Neural crest cell (in vitro differentiated cells): Measurements from ENCODE around the gene OTUB2. TPM values are rescaled to one million over a fixed set of nuclear protein-coding genes. Genes with fewer than 3 reads are reported as not detected.

Experiments used
- DNase-seq: peaks from one replicate; pipeline ENCODE4 v3.0.0; 2021; ENCODE audit warnings: low read depth, mixed read lengths, low spot score
- H3K27ac Mint-ChIP-seq: one replicate; pipeline ENCODE4 v1.8.0; 2021; ENCODE audit warnings: mild to moderate bottlenecking, mixed read lengths; ENCODE audit not compliant: unreplicated experiment
- H3K27me3 Mint-ChIP-seq: 2 replicates; pipeline ENCODE4 v1.8.0; 2021; ENCODE audit warnings: low read depth, mild to moderate bottlenecking, mixed read lengths
- H3K36me3 Mint-ChIP-seq: 2 replicates; pipeline ENCODE4 v1.8.0; 2021; ENCODE audit warnings: low read depth, mild to moderate bottlenecking, mixed read lengths
- H3K4me1 Mint-ChIP-seq: 2 replicates; pipeline ENCODE4 v1.8.0; 2021; ENCODE audit warnings: mixed read lengths
- H3K4me3 Mint-ChIP-seq: one replicate; pipeline ENCODE4 v1.8.0; 2021; ENCODE audit warnings: mild to moderate bottlenecking, mixed read lengths
- H3K9me3 Mint-ChIP-seq: 2 replicates; pipeline ENCODE4 v1.8.0; 2021; ENCODE audit warnings: mixed read lengths
- CTCF ChIP-seq: fragments of 200-600 bp; sonication (generic); conservative IDR thresholded peaks from 2 replicates; pipeline ENCODE4 v1.5.0; 2021; ENCODE audit warnings: antibody characterized with exemption, mild to moderate bottlenecking
- total RNA-seq: library from RNA; stranded (reverse); gene quantifications from 2 replicates; pipeline ENCODE4 v1.2.1, GENCODE V29; 2021

Gene OTUB2
- total RNA-seq, 1 donor from 2014 or later = 4.4 TPM

GRCh38 chr14:93986955-93987354 lies 39.2 kb upstream of the OTUB2 start:
- Mint-ChIP-seq H3K4me3 (no peak overlapping the region), H3K4me1 (peaks cover 27% of the 10 kb centered on the region), H3K27ac (peak overlapping the region; percentile 75)

DNA sequence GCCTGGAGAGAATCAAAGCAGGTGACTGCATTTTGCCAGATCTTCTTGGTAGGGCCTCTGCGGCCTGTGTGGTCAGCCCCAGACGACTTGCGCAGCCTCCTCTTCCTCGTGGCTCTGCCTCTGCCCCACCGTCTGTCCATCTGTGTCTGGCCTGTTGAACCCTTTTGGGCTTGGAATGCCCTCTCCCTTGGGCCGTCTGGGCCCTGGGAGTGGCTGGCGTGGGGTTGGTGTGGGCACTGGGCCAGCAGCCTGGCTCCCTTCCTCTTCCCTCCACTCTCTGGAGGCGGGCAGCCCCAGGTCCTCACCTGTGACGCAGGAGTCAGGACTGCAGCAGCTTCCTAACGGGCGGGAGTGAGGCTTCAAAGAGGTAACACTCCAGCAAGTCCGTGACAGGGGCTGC lies 38.8 kb upstream of the OTUB2 start:
- TF ChIP-seq CTCF = no peak
- no peak for DNase-seq
- H3K27me3 Mint-ChIP-seq = no peaks in the 10 kb centered on the region
- H3K4me1 Mint-ChIP-seq = peaks cover 27% of the 10 kb centered on the region
- H3K36me3 Mint-ChIP-seq = no peaks in the 10 kb centered on the region
- H3K4me3 Mint-ChIP-seq = no peak overlapping the region
- no peak overlapping the region for H3K27ac Mint-ChIP-seq
- no peaks in the 10 kb centered on the region for H3K9me3 Mint-ChIP-seq

More at GRCh38 chr14:93986955-93987354, 39.2 kb upstream of the OTUB2 start:
- no peak for TF ChIP-seq CTCF
- Mint-ChIP-seq H3K27me3 (no peaks in the 10 kb centered on the region), H3K36me3 (no peaks in the 10 kb centered on the region), H3K9me3 (no peaks in the 10 kb centered on the region)
- DNase-seq = no peak

GRCh38 chr14:93987815-93988476 lies 38.2 kb upstream of the OTUB2 start:
- no peak for TF ChIP-seq CTCF
- Mint-ChIP-seq H3K4me1 (peaks cover 27% of the 10 kb centered on the region), H3K36me3 (no peaks in the 10 kb centered on the region), H3K27ac (no peak overlapping the region), H3K4me3 (no peak overlapping the region), H3K9me3 (no peaks in the 10 kb centered on the region), H3K27me3 (no peaks in the 10 kb centered on the region)
- DNase-seq = no peak

DNA sequence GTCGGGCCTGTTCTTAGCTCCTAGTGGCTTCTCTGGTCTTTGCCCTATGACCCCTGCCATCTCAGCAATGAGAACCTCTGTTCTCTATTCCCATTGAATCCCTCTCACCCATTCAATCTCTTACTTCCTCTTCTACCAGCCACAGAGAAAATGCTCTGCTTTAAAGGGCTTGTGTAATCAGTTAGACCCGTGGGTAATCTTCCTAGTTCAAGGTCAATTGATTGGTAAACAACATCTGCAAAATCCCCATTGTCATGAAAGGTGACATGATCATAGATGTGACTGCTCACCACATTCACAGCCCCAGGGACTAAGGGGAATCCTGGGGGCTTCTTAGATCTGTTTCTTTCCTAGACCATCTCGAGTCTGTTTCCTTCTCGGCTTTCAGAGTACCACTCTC lies 36.2 kb upstream of the OTUB2 start:
- H3K36me3 Mint-ChIP-seq = no peaks in the 10 kb centered on the region

DNA sequence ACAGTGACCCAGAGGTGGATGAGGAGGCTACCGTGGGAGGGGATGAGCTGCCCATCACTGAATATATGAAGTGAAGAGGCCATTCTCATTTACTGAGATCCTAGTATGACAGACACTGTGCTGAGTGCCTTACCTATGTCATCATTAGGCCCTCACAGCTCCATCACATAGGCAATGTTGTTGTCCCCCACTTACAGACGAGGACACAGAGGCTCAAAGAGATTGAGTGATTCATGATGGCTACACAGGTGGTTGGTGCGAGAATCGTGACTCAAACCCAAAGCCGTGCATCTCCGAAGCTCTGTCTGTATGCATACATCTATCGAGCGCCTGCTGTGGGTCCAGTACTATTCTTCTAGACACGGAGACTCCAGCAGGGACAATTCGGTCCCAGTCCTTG lies 34.9 kb upstream of the OTUB2 start:
- Mint-ChIP-seq H3K36me3 (no peaks in the 10 kb centered on the region), H3K9me3 (no peaks in the 10 kb centered on the region), H3K4me1 (peaks cover 21% of the 10 kb centered on the region), H3K4me3 (no peak overlapping the region), H3K27ac (no peak overlapping the region), H3K27me3 (no peaks in the 10 kb centered on the region)
- DNase-seq = no peak
- TF ChIP-seq CTCF = no peak

More for the DNA sequence above, 36.2 kb upstream of the OTUB2 start:
- H3K4me1 Mint-ChIP-seq = peaks cover 23% of the 10 kb centered on the region
- H3K4me3 Mint-ChIP-seq = no peak overlapping the region
- no peak for TF ChIP-seq CTCF
- DNase-seq = no peak
- H3K27me3 Mint-ChIP-seq = no peaks in the 10 kb centered on the region
- H3K9me3 Mint-ChIP-seq = no peaks in the 10 kb centered on the region
- peak overlapping the region; percentile 44 for H3K27ac Mint-ChIP-seq
